ENCODE measurements around the gene WDR82.

Gene WDR82

DNA sequence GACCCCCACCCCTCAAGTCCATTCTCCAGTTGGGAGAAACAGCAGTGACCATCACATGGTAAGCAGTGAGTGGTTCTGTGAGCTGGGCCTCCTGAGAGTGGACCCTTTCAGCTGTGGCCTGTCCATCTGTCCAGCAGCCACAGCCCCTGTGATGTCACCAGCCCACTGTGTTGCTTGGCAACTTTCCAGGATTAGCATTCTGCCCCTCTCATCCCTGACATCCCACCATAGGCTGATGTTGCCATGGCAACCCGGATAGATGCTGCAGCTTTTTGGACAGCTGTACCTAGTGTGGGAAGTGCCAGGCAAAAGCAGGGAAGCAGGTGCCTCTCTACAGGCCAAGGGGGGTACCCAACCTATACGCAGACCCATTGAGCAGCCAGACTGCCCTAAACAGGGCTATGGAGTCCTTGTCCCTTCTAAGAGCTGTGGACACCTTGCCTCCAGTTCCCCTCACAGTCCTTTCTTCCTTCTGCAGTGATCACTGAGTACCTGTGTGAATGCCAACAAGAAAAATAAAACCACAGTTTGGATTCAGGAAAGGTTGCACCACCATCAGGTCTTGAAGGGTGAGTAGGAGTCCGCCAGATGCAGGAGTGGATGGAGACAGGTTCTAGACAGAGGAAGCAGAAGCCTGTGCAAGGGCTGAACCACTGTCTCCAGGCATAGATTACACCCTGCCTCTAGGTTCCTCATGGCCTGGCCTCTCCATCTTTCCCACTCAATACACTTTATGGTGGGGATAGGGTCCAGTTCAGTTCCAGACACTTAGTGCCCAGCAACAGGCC is 37.7 kb upstream of the WDR82 start, which contains the start of gene DNAH1:
TSS of gene DNAH1 (plus strand) at position 343 of the 788 bp plus-strand sequence. CDS start 6,124 bp downstream, outside the sequence.
- Histone ChIP-seq H3K36me3 (ENCODE audit: control insufficient read depth, insufficient read depth, low read length) (no peaks in the 10 kb centered on the region), H3K9ac (ENCODE audit: low read length) (no peak within 1 kb of the TSS), H3K4me3 (ENCODE audit: low read length) (peak within 1 kb of the TSS; percentile 71), H3K4me1 (ENCODE audit: control insufficient read depth, insufficient read depth, low read length) (no peaks in the 10 kb centered on the region), H3K27me3 (ENCODE audit: control insufficient read depth, insufficient read depth, low read length) (no peaks in the 10 kb centered on the region), H3K27ac (ENCODE audit: low read depth, low read length) (no peak within 1 kb of the TSS)

- no peak overlapping the region for H3K27ac ChIP-seq (ENCODE audit: low read depth, low read length)
- no peak overlapping the region for H3K9ac ChIP-seq (ENCODE audit: low read length)
- H3K27me3 ChIP-seq (ENCODE audit: control insufficient read depth, insufficient read depth, low read length) = no peaks in the 10 kb centered on the region
- no peaks in the 10 kb centered on the region for H3K4me1 ChIP-seq (ENCODE audit: control insufficient read depth, insufficient read depth, low read length)
- no peaks in the 10 kb centered on the region for H3K36me3 ChIP-seq (ENCODE audit: control insufficient read depth, insufficient read depth, low read length)
- no peak overlapping the region for H3K4me3 ChIP-seq (ENCODE audit: low read length)
Observed at GRCh38 chr3:52315006-52315405, 36.6 kb upstream of the WDR82 start.

GRCh38 chr3:52314489-52314888 is 36.0 kb upstream of the WDR82 start:
- H3K27me3 ChIP-seq (ENCODE audit: control insufficient read depth, insufficient read depth, low read length) = no peaks in the 10 kb centered on the region
- no peak overlapping the region for H3K27ac ChIP-seq (ENCODE audit: low read depth, low read length)
- no peaks in the 10 kb centered on the region for H3K4me1 ChIP-seq (ENCODE audit: control insufficient read depth, insufficient read depth, low read length)
- H3K4me3 ChIP-seq (ENCODE audit: low read length) = no peak overlapping the region
- H3K36me3 ChIP-seq (ENCODE audit: control insufficient read depth, insufficient read depth, low read length) = no peaks in the 10 kb centered on the region
- no peak overlapping the region for H3K9ac ChIP-seq (ENCODE audit: low read length)

GRCh38 chr3:52313774-52314188 is 35.3 kb upstream of the WDR82 start:
- no peak overlapping the region for H3K27ac ChIP-seq (ENCODE audit: low read depth, low read length)
- no peaks in the 10 kb centered on the region for H3K4me1 ChIP-seq (ENCODE audit: control insufficient read depth, insufficient read depth, low read length)
- no peak overlapping the region for H3K9ac ChIP-seq (ENCODE audit: low read length)
- H3K27me3 ChIP-seq (ENCODE audit: control insufficient read depth, insufficient read depth, low read length) = no peaks in the 10 kb centered on the region
- H3K4me3 ChIP-seq (ENCODE audit: low read length) = no peak overlapping the region
- no peaks in the 10 kb centered on the region for H3K36me3 ChIP-seq (ENCODE audit: control insufficient read depth, insufficient read depth, low read length)

DNA sequence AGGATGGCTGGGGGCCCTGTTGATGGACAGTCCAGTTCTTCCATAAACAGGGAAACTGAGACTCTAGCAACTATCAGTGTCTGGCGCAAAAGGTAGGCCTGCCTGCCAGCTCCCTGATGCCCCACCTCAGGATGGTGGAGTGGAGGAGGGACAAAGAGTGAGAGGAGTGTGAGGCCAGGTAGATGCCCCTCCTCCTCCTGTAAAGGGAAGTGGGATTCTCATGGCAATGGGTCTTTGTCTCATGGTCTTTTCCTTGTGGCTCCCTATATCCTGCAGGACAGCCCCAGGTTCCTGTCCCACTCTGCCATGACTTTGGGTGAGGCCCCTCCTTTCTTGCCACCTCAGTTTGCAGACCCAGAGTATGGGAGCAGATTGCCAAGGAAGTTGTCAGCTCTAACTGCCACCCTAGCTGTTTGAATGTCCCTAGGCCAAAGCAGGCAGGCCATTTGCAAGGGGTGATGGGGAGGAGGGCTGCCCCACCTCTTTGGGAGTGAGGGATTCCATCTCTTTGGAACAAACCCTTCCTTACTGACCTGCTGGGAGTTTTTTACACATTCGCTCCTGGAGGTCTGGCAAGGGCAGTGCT is 34.8 kb upstream of the WDR82 start:
- Histone ChIP-seq H3K9ac (ENCODE audit: low read length) (no peak overlapping the region), H3K4me3 (ENCODE audit: low read length) (no peak overlapping the region), H3K27ac (ENCODE audit: low read depth, low read length) (peak overlapping the region; percentile 26), H3K36me3 (ENCODE audit: control insufficient read depth, insufficient read depth, low read length) (no peaks in the 10 kb centered on the region), H3K27me3 (ENCODE audit: control insufficient read depth, insufficient read depth, low read length) (no peaks in the 10 kb centered on the region), H3K4me1 (ENCODE audit: control insufficient read depth, insufficient read depth, low read length) (no peaks in the 10 kb centered on the region)

- Histone ChIP-seq H3K27ac (ENCODE audit: low read depth, low read length) (no peak overlapping the region), H3K36me3 (ENCODE audit: control insufficient read depth, insufficient read depth, low read length) (no peaks in the 10 kb centered on the region), H3K27me3 (ENCODE audit: control insufficient read depth, insufficient read depth, low read length) (no peaks in the 10 kb centered on the region)
Observed at GRCh38 chr3:52311576-52312119, 33.2 kb upstream of the WDR82 start.

DNA sequence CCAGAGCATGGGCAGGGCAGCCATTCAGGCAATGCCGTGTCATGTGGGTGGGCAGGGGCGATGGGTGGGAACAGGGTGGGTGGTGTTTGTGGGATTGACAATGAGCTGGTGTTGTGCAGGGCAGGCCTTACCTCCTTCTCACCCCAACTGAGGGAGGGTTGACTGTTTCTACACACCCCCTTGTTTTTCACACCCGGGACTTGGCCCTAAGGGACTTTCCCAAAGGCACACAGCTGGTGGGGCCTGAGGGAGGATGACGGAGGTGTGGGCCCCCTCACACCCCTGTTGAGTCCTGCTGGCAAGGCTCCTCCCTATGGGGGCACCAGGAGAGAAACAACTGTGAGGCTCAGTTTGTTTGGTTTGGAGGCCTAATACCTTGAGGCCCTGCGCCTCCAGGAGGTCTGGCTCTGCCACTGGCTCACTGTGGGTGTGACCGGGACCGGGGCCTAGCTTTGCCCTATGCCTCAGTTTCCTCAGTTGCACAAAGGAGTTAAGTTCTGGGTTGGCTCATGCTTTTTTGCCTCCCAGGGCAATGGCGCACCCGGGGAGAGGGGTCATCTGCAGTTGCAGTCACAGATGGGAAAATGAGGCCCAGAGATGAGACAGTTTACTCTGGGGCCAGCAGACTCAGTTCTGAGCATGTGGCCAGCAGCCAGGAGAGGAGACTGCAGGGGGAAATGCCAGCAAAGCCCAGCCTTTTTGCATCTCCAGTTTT is 32.6 kb upstream of the WDR82 start:
- Histone ChIP-seq H3K27ac (ENCODE audit: low read depth, low read length) (no peak overlapping the region), H3K27me3 (ENCODE audit: control insufficient read depth, insufficient read depth, low read length) (no peaks in the 10 kb centered on the region), H3K9ac (ENCODE audit: low read length) (no peak overlapping the region), H3K36me3 (ENCODE audit: control insufficient read depth, insufficient read depth, low read length) (no peaks in the 10 kb centered on the region), H3K4me3 (ENCODE audit: low read length) (no peak overlapping the region), H3K4me1 (ENCODE audit: control insufficient read depth, insufficient read depth, low read length) (no peaks in the 10 kb centered on the region)

More at GRCh38 chr3:52311576-52312119, 33.2 kb upstream of the WDR82 start:
- no peaks in the 10 kb centered on the region for H3K4me1 ChIP-seq (ENCODE audit: control insufficient read depth, insufficient read depth, low read length)
- H3K4me3 ChIP-seq (ENCODE audit: low read length) = no peak overlapping the region
- H3K9ac ChIP-seq (ENCODE audit: low read length) = no peak overlapping the region

GRCh38 chr3:52308308-52308707 is 29.9 kb upstream of the WDR82 start:
- no peaks in the 10 kb centered on the region for H3K36me3 ChIP-seq (ENCODE audit: control insufficient read depth, insufficient read depth, low read length)
- H3K4me3 ChIP-seq (ENCODE audit: low read length) = no peak overlapping the region
- H3K4me1 ChIP-seq (ENCODE audit: control insufficient read depth, insufficient read depth, low read length) = no peaks in the 10 kb centered on the region
- no peaks in the 10 kb centered on the region for H3K27me3 ChIP-seq (ENCODE audit: control insufficient read depth, insufficient read depth, low read length)
- no peak overlapping the region for H3K9ac ChIP-seq (ENCODE audit: low read length)
- no peak overlapping the region for H3K27ac ChIP-seq (ENCODE audit: low read depth, low read length)

DNA sequence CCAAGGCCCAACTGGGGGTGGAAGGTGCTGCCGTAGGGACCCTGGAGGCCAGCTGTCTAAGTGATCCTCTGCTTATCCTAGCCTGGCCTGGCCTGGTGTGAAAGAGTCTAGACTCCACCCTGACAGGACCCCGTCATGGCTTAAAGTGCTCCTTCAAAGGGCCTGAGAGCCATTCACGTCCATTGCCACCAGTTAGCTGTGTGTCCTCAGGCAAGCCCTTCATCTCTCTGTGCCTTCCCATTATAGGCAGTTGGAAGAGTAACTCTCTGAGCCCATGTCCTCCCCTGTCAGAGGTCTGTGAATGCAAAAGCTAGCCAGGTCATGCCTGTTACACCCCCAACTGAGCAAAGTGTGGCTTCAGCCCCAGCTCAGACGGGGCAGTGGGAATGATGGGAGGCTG is 28.5 kb upstream of the WDR82 start:
- H3K9ac ChIP-seq (ENCODE audit: low read length) = no peak overlapping the region
- no peaks in the 10 kb centered on the region for H3K27me3 ChIP-seq (ENCODE audit: control insufficient read depth, insufficient read depth, low read length)
- H3K4me1 ChIP-seq (ENCODE audit: control insufficient read depth, insufficient read depth, low read length) = no peaks in the 10 kb centered on the region
- H3K36me3 ChIP-seq (ENCODE audit: control insufficient read depth, insufficient read depth, low read length) = no peaks in the 10 kb centered on the region
- H3K4me3 ChIP-seq (ENCODE audit: low read length) = no peak overlapping the region
- no peak overlapping the region for H3K27ac ChIP-seq (ENCODE audit: low read depth, low read length)

GRCh38 chr3:52305926-52306325 is 27.5 kb upstream of the WDR82 start:
- no peaks in the 10 kb centered on the region for H3K27me3 ChIP-seq (ENCODE audit: control insufficient read depth, insufficient read depth, low read length)
- H3K36me3 ChIP-seq (ENCODE audit: control insufficient read depth, insufficient read depth, low read length) = no peaks in the 10 kb centered on the region

DNA sequence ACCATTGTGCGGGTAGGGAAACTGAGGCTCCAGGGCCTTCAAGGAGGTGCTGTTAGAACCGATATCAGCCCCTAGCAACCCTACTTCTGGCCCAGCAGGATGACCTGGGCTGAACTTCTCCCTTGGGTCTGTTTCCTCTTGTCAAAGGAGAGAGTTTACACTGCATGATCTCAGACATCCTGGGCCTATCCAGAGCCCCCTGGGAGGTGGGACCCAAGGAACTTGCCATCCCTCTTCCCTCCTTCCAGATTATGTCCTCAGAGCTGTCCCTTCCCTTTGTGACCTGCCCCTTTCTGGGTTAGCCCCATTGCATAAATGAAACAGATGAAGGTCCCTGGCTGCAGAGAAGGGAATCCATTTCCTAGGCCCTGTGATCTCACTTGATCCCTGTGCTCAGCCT is 25.4 kb upstream of the WDR82 start:
- no peaks in the 10 kb centered on the region for H3K4me1 ChIP-seq (ENCODE audit: control insufficient read depth, insufficient read depth, low read length)
- H3K4me3 ChIP-seq (ENCODE audit: low read length) = no peak overlapping the region
- H3K27ac ChIP-seq (ENCODE audit: low read depth, low read length) = no peak overlapping the region
- H3K36me3 ChIP-seq (ENCODE audit: control insufficient read depth, insufficient read depth, low read length) = no peaks in the 10 kb centered on the region
- no peaks in the 10 kb centered on the region for H3K27me3 ChIP-seq (ENCODE audit: control insufficient read depth, insufficient read depth, low read length)
- H3K9ac ChIP-seq (ENCODE audit: low read length) = no peak overlapping the region

More at GRCh38 chr3:52305926-52306325, 27.5 kb upstream of the WDR82 start:
- no peak overlapping the region for H3K9ac ChIP-seq (ENCODE audit: low read length)
- no peak overlapping the region for H3K27ac ChIP-seq (ENCODE audit: low read depth, low read length)
- H3K4me1 ChIP-seq (ENCODE audit: control insufficient read depth, insufficient read depth, low read length) = no peaks in the 10 kb centered on the region
- no peak overlapping the region for H3K4me3 ChIP-seq (ENCODE audit: low read length)

- H3K36me3 ChIP-seq (ENCODE audit: control insufficient read depth, insufficient read depth, low read length) = no peaks in the 10 kb centered on the region
- no peak overlapping the region for H3K9ac ChIP-seq (ENCODE audit: low read length)
- H3K27ac ChIP-seq (ENCODE audit: low read depth, low read length) = no peak overlapping the region
- H3K27me3 ChIP-seq (ENCODE audit: control insufficient read depth, insufficient read depth, low read length) = no peaks in the 10 kb centered on the region
- H3K4me3 ChIP-seq (ENCODE audit: low read length) = no peak overlapping the region
- H3K4me1 ChIP-seq (ENCODE audit: control insufficient read depth, insufficient read depth, low read length) = no peaks in the 10 kb centered on the region
Observed at GRCh38 chr3:52302426-52303145, 24.1 kb upstream of the WDR82 start.
